Nephron (organoid): ENCODE measurements around the gene ASB1.

Source experiments
- H3K27ac Mint-ChIP-seq, 3 experiments: 2 replicates each; pipeline ENCODE4 v1.8.0; 2020; ENCODE audit warnings: mixed read lengths in 3 of 3, mild to moderate bottlenecking in 2 of 3, moderate library complexity in 1 of 3
- H3K27me3 Mint-ChIP-seq: 2 replicates; pipeline ENCODE4 v1.8.0; 2021; ENCODE audit warnings: low read depth, mild to moderate bottlenecking, moderate library complexity, mixed read lengths
- H3K36me3 Mint-ChIP-seq: 2 replicates; pipeline ENCODE4 v1.8.0; 2020; ENCODE audit warnings: low read depth, mixed read lengths
- H3K4me1 Mint-ChIP-seq: 2 replicates; pipeline ENCODE4 v1.8.0; 2020; ENCODE audit warnings: mixed read lengths
- H3K4me3 Mint-ChIP-seq, 3 experiments: 2 replicates each; pipeline ENCODE4 v1.8.0; 2020; ENCODE audit warnings: mild to moderate bottlenecking in 3 of 3, mixed read lengths in 3 of 3, moderate library complexity in 2 of 3
- H3K9me3 Mint-ChIP-seq: 2 replicates; pipeline ENCODE4 v1.8.0; 2020; ENCODE audit warnings: mixed read lengths
- TF ChIP-seq, protein P1 (sequence below), 3 experiments: fragments of 200-600 bp; sonication (generic); IDR thresholded peaks; one replicate each; pipeline ENCODE4 v1.5.0; 2021; ENCODE audit warnings: antibody characterized with exemption in 3 of 3; ENCODE audit not compliant: unreplicated experiment in 3 of 3

Gene ASB1

DNA sequence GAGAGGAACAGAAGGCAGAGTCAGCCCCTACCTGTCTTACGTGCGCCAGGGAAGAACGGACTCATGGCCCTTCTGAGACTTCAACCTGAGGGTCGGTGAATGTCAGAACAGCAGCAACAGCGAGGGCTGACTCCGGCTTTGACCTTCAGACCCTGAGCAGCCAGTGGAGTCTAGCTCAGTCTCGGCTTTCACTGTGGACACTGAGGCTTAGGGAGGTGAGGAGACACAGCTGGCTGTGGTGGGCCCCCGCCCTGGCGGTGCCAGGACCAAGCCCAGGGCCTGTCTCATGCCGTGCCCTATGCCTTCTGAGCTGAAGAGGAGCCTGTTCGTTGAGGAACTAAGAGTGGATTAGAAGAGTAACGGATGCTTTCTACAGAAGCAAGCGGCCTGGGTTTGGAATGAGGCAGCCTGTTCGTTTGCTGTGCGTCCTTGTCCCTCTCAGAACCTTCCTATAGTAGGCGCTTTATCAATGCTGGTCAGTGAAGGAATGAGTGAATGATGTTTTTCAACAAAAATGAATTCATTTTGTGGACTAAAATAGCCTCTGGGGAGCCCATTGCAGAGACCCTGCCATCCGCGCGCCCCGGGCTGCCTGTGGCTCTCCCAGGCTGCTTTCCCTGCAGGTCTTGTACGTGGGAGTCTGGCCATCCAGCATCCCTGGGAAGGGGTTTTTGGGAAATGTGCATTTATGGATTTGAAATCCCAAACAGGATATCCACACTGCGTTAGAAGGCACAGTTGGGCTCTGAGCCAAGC, 38.9 kb downstream of the ASB1 start:
- Mint-ChIP-seq H3K36me3 (peaks cover 19% of the 10 kb centered on the region), H3K27ac (no peak overlapping the region), H3K4me3 (no peak overlapping the region), H3K9me3 (peaks cover 17% of the 10 kb centered on the region), H3K4me1 (peaks cover 18% of the 10 kb centered on the region), H3K27me3 (no peaks in the 10 kb centered on the region)
- TF ChIP-seq, protein P1, sequence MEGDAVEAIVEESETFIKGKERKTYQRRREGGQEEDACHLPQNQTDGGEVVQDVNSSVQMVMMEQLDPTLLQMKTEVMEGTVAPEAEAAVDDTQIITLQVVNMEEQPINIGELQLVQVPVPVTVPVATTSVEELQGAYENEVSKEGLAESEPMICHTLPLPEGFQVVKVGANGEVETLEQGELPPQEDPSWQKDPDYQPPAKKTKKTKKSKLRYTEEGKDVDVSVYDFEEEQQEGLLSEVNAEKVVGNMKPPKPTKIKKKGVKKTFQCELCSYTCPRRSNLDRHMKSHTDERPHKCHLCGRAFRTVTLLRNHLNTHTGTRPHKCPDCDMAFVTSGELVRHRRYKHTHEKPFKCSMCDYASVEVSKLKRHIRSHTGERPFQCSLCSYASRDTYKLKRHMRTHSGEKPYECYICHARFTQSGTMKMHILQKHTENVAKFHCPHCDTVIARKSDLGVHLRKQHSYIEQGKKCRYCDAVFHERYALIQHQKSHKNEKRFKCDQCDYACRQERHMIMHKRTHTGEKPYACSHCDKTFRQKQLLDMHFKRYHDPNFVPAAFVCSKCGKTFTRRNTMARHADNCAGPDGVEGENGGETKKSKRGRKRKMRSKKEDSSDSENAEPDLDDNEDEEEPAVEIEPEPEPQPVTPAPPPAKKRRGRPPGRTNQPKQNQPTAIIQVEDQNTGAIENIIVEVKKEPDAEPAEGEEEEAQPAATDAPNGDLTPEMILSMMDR (IDR thresholded peaks at IDR 0.05; ENCODE audit: unreplicated experiment in 3 of 3): no peak

DNA sequence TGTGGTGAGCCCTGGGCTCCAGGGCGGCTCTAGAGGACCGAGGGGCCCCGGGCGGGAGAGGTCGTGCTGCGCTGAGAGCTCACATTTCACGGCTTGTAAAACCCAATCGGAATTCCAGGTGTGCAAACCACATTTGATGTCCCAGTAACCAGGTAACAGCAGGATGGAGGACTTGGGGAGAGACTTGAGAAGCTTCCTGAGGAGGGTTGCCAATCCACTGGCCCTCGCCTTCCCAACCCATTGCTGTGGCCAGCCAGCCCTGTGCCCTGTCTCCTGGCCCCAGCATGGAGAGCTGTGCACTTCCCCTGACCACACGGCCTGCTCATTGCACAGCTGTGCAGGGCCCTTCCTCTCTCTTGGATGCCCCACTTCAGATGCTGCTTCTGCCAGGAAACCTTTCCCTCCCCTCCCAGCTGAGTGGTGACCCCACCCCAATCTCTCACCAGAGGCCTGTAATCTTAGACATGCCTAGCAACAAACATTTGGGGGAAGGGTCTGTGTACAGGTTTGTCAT, 39.6 kb downstream of the ASB1 start:
- TF ChIP-seq, protein P1 (IDR thresholded peaks at IDR 0.05; ENCODE audit: unreplicated experiment in 3 of 3): no peak
- Mint-ChIP-seq H3K27me3 (no peaks in the 10 kb centered on the region), H3K9me3 (peaks cover 21% of the 10 kb centered on the region), H3K4me3 (no peak overlapping the region), H3K36me3 (peaks cover 25% of the 10 kb centered on the region), H3K27ac (no peak overlapping the region), H3K4me1 (peaks cover 13% of the 10 kb centered on the region)

DNA sequence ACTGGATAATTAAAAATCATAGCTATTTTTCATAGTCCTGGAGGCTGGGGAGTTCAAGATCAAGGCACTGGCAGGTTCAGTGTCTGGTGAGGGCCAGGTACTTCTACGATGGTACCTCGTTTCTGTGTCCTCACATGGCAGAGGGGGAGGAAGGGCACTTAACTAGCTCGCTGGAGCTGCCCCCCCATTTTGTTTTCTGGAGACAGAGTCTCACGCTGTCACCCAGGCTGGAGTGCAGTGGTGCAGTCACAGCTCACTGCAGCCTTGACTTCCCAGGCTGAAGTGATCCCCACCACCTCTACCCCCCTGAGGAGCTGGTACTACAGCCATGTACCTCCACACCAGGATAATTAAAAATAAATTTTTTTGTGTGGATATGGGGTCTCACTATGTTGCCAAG, 40.3 kb downstream of the ASB1 start:
- peaks cover 29% of the 10 kb centered on the region for H3K36me3 Mint-ChIP-seq
- peaks cover 7% of the 10 kb centered on the region for H3K4me1 Mint-ChIP-seq
- TF ChIP-seq, protein P1 (IDR thresholded peaks at IDR 0.05; ENCODE audit: unreplicated experiment in 3 of 3): no peak
- no peak overlapping the region for H3K4me3 Mint-ChIP-seq
- no peaks in the 10 kb centered on the region for H3K27me3 Mint-ChIP-seq
- H3K9me3 Mint-ChIP-seq: peaks cover 26% of the 10 kb centered on the region
- H3K27ac Mint-ChIP-seq: no peak overlapping the region

DNA sequence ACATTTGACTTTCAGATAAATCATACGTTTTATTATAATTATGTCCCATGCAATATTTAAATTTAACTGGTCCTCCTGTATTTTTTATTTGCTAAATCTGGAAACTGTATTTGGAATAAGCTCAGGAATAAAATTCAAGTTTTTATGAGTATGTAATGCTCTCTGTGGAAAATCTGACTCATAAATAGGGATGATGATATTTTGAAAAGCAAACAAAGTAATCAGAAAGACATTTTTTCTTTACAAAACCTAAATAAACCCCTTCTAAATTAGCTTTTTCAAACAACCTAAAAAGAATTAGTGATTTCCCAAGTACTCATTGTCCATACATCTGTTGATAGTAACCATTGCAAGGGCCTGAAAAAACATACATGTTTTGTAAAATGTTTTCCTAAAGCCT, 41.1 kb downstream of the ASB1 start:
- TF ChIP-seq, protein P1 (IDR thresholded peaks at IDR 0.05; ENCODE audit: unreplicated experiment in 3 of 3): no peak
- H3K4me1 Mint-ChIP-seq: peaks cover 3% of the 10 kb centered on the region
- H3K27me3 Mint-ChIP-seq: no peaks in the 10 kb centered on the region
- no peak overlapping the region for H3K4me3 Mint-ChIP-seq
- H3K36me3 Mint-ChIP-seq: peaks cover 37% of the 10 kb centered on the region
- H3K9me3 Mint-ChIP-seq: peaks cover 33% of the 10 kb centered on the region
- H3K27ac Mint-ChIP-seq: no peak overlapping the region

DNA sequence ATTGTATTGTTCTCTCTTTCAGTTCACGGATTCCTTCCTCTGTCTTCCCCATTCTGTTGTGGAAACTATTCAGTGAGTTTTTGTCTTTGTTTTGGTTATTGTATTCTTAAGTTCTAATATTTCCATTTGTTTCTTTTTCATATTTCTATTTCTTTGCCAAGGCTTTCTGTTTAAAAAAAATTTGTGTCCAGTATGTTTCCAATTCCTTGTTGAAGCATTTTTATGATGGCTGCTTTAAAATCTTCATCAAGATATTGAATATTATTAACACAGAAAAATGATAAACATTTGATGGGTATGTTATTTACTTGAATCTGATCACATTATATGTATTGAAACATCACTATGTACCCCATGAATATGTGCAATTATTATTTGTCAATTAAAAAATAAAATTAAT, 42.4 kb downstream of the ASB1 start:
- Mint-ChIP-seq H3K9me3 (peaks cover 46% of the 10 kb centered on the region), H3K27me3 (no peaks in the 10 kb centered on the region), H3K36me3 (peaks cover 50% of the 10 kb centered on the region), H3K4me1 (no peaks in the 10 kb centered on the region), H3K4me3 (no peak overlapping the region), H3K27ac (no peak overlapping the region)
- TF ChIP-seq, protein P1 (IDR thresholded peaks at IDR 0.05; ENCODE audit: unreplicated experiment in 3 of 3): no peak

DNA sequence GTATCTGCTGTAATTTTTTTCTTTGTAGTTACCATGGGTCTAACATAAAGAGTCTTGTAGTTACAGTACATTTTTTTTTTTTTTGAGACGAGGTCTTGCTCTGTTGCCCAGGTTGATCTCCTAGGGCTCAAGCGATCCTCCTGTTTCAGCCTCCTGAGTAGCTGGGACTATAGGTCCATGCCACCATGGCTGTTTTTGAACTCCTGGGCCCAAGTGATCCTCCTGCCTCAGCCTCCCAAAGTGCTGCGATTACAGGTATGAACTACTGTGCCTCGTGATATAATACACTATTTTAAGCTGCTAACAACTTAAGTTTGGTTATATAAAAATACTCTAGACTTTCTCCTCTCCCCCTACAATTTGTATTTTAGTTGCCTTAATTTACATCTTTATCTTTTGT, 46.3 kb downstream of the ASB1 start:
- TF ChIP-seq, protein P1 (IDR thresholded peaks at IDR 0.05; ENCODE audit: unreplicated experiment in 3 of 3): no peak
- Mint-ChIP-seq H3K27ac (no peak overlapping the region), H3K27me3 (no peaks in the 10 kb centered on the region), H3K4me3 (no peak overlapping the region), H3K4me1 (peaks cover 8% of the 10 kb centered on the region), H3K9me3 (peaks cover 63% of the 10 kb centered on the region), H3K36me3 (peaks cover 62% of the 10 kb centered on the region)
